Measurements from ENCODE around the gene AFF2.
"Not testable (repeated sequence)": the region's sequence is repeated elsewhere in the genome, so short reads cannot be mapped to it uniquely, and the experiment has no call there.

AFF2 gene

GRCh38 chrX:148871422-148872160 is 371.2 kb downstream of the AFF2 start:
- no peak for DNase-seq

- DNase-seq: no peak
Measured at GRCh38 chrX:148872161-148872535, 371.7 kb downstream of the AFF2 start.

GRCh38 chrX:148872881-148873280 is 372.5 kb downstream of the AFF2 start:
- DNase-seq: no peak

- no peak for DNase-seq
Measured at GRCh38 chrX:148874636-148875246, 374.3 kb downstream of the AFF2 start.

GRCh38 chrX:148878371-148878770 is 378.0 kb downstream of the AFF2 start:
- no peak for DNase-seq

- DNase-seq: no peak
Measured at GRCh38 chrX:148885203-148885602, 384.8 kb downstream of the AFF2 start.

- DNase-seq: no peak
Measured at GRCh38 chrX:148893395-148893794, 393.0 kb downstream of the AFF2 start.

GRCh38 chrX:148902581-148902980 is 402.2 kb downstream of the AFF2 start:
- DNase-seq: no peak

GRCh38 chrX:148903176-148903575 is 402.8 kb downstream of the AFF2 start:
- no peak for DNase-seq

GRCh38 chrX:148904421-148905111 is 404.1 kb downstream of the AFF2 start:
- DNase-seq: no peak

- no peak for DNase-seq
Measured at GRCh38 chrX:148905400-148905799, 405.0 kb downstream of the AFF2 start.

GRCh38 chrX:148906628-148907027 is 406.2 kb downstream of the AFF2 start:
- not testable (repeated sequence) for DNase-seq

- DNase-seq: no peak
Measured at GRCh38 chrX:148909758-148910157, 409.3 kb downstream of the AFF2 start.

GRCh38 chrX:148913971-148914370 is 413.6 kb downstream of the AFF2 start:
- DNase-seq: no peak

- no peak for DNase-seq
Measured at GRCh38 chrX:148914783-148915182, 414.4 kb downstream of the AFF2 start.

GRCh38 chrX:148915474-148915873 is 415.1 kb downstream of the AFF2 start:
- no peak for DNase-seq

GRCh38 chrX:148917441-148917840 is 417.0 kb downstream of the AFF2 start:
- DNase-seq: no peak

GRCh38 chrX:148923631-148924030 is 423.2 kb downstream of the AFF2 start:
- DNase-seq: no peak

- no peak for DNase-seq
Measured at GRCh38 chrX:148926371-148926770, 426.0 kb downstream of the AFF2 start.

GRCh38 chrX:148928811-148929210 is 428.4 kb downstream of the AFF2 start:
- DNase-seq: no peak

GRCh38 chrX:148929686-148930085 is 429.3 kb downstream of the AFF2 start:
- no peak for DNase-seq

- no peak for DNase-seq
Measured at GRCh38 chrX:148930206-148930729, 429.9 kb downstream of the AFF2 start.

- DNase-seq: no peak
Measured at GRCh38 chrX:148933881-148934280, 433.5 kb downstream of the AFF2 start.

- DNase-seq: no peak
Measured at GRCh38 chrX:148938348-148938747, 437.9 kb downstream of the AFF2 start.
